A172 (cell line): ENCODE data around the gene MGP. TPM values are rescaled to one million over a fixed set of nuclear protein-coding genes. Genes with fewer than 3 reads are reported as not detected.

Experiments used
- DNase-seq: peaks from one replicate; pipeline ENCODE4 v3.0.0-alpha.2; 2015; ENCODE audit warnings: low spot score
- total RNA-seq: library from RNA; depleted of rRNA; stranded (reverse); fragments of >200 nt; shearing (Covaris generic); gene quantifications from 2 replicates; pipeline ENCODE4 v1.2.3, GENCODE V29; 2014

The MGP gene
- total RNA-seq, 1 experiment from 2014 or later, result 0.09 TPM

DNA sequence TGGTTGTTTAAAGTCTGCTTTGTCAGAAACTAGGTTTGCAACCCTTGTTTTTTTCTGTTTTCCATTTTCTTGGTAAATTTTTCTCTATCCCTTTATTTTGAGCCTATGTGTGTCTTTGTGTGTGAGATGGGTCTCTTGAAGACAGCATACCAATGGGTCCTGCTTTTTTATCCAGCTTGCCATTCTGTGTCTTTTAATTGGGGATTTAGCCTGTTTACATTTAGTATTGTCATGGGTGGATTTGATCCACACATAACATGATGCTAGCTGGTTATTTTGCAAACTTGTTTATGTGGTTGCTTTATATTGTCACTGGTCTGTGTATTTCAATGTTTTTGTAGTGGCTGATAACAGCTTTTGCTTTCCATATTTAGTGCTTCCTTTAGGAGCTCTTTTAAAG is 25.2 kb downstream of the MGP start:
- DNase-seq, result no peak

DNA sequence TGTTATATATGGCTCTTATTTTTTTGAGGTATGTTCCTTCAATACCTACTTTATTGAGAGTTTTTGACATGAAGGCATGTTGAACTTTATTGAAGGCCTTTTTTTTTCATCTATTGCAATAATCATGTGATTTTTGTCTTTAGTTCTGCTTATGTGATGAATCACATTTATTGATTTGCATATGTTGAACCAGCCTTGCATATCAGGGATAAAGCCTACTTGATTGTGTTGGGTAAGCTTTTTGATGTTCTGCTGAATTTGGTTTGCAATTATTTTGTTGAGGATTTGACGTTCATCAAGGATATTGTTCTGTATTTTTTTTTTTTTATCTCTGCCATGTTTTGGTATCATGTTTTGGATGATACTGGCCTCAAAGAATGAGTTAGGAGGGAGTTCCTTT is 27.1 kb downstream of the MGP start:
- no peak for DNase-seq

DNA sequence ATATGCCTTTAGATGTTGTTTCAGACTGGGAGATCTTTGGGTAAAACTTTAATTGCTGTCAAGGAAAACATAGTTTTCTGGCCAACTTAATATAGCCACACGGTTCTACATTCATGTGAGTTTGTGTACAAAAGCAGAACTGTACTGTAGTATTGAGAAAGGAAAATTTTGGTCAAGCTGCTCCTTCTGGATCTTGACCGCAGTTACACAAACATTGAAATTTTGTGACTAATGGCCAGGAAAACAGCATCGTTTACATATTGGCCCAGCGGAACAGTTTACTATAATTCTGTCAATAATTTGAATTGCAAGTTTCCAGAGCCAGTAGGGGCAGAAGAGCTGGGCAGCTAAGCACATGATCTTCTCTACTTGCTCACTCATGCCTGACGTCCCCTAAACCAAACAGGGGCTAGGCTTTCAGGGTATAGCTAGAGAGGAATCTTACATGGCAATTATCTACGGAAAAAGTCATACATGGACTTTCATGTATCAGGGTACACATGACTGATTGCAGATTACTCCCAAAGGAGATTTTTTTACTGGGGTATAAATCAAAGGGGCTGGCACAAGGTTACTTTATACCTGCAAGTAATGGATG is 31.0 kb downstream of the MGP start:
- no peak for DNase-seq

DNA sequence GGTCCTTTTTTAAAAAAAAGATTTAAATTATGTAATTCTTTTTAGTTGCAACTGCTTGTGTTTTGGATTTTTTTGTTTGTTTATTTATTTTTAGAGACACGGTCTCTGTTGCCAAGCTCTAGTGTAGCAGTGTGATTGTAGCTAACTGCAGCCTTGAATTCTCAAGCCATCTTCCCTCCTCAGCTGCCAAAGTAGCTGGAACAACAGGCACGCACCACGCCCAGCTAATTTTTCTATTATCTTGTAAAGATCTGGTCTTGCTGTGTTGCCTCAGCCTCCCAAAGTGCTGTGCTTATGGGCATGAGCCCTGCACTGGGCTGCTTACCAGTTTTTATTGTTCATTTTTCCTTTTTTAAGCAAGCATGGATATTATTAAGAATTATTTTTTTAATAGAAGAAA is 31.7 kb downstream of the MGP start:
- DNase-seq, result no peak

DNA sequence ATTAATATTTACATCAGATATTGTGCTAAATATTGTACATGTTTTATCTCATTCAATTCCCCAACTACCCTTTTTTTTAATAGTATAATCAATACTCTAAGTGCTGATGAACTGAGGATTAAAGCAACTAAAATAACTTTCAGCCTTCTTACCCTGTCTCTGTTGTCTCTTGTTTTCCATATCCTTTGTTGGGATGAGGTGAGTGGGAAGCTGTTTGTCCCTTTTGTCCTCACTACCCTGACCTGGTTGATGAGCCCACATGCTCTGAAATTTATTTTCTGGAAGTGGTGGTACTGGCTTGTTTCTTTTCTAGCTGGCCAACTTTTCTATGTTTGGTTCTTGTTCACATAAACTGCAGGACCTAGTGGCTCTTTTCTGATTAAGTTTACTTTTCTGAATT is 32.8 kb downstream of the MGP start:
- DNase-seq, result no peak

DNA sequence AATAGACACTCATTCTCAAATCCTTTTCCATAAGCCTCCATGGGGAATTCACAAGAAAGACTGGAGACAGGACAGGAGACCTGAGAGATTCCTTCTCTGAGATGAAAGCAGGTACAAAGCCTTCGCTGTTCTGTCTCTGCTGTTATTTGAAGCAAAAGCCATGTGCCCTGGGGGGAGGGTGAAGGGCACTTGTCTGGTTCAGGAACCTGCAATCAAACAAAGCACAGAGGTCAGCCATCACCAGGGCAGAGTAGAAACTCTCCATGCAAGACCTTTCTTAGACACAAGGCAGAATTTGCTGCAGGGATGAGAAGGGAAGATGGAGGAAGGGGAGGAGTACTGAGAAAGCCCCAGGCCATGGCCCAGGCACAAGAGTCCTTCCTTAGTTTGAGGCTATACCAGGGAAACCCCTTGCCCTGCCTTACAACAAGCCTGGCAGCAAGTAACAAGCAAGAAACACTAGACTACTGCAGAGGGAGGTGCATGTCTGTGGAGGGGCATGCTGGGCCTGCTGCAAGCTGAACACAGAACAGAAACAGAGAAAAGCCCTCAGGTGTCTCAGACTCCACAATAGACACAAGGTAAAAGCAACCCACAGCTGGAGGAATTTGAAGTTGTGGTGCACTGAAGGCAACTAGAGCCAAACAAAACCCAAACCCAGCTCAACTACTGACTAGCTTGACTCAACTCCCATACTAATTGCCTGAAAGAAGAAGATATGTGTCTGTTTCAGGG is 34.6 kb downstream of the MGP start:
- no peak for DNase-seq

DNA sequence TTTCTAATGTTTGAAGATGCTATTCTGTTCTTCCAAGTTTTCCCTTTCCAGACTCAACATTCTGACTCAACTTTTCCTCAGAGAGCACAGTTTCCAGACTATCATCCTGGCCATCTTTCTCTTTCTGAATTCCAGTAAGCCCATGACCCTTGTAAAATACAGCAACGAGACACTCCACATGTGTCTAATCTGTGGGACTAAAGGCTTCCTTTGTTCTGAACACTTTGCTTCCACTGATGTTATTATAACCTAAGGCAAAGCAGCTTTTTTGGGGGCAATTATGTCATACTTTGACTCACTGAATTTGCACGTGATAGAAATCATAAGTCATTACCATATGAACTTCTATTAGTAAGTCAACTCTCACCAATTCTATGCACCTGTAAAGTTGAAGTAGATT is 36.0 kb downstream of the MGP start:
- no peak for DNase-seq

DNA sequence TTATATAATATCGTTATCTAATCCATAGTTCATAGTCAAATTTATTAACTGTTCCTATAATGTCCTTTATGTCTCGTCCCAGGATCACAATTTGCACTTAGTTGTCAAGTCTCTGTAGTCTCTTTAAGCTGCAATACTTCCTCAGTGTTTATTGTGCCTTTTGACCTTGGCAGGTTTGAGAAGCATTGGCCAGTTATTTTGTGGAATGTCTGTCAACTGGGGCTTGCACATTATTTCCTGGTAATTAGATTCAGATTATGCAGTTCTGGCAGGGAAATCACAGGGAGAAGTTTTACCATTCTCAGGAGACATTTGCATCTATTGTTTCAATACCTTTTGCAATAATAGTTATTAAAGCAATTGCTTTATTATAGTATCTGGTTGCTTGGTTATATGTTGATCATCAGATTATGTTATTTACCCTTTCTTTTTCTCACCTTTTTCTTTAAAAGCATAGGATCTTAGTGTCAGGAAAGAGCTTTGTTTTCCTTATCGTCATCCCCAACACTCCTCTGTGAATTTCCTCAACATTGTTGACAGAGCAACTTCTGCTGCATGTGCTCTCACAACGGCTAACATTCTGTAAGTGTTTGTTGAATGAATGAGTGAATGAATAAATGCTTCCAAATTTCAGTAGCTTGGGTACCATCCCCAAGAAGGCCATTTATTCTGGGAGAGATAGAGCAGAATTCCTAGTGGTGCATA is 38.6 kb downstream of the MGP start:
- DNase-seq, result no peak

DNA sequence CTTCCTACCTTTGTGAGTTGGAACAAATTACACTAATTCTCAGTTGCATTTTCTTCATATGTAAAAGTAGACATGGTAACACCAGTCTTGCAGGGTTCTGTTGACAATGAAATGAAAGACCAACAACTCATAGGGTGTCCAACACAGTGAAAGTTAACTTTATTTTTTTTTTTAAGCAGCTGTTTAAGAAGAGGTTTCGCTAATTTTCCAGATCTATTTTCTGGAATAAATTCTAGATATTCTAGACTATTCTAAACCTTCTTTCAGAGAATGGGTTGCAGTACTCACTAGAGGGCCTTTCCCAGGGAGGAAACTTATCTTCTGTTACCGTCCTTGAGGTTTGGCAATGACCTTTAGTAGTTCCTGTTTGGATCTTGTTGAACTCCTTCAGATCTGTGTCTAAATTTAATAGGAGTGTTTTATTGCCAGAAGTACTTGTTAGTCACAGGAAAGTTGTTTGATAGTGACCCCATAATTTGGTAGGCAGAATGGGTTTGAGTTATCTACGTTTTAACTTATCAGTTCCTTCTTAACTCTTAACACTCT is 39.5 kb downstream of the MGP start:
- DNase-seq, result no peak

DNA sequence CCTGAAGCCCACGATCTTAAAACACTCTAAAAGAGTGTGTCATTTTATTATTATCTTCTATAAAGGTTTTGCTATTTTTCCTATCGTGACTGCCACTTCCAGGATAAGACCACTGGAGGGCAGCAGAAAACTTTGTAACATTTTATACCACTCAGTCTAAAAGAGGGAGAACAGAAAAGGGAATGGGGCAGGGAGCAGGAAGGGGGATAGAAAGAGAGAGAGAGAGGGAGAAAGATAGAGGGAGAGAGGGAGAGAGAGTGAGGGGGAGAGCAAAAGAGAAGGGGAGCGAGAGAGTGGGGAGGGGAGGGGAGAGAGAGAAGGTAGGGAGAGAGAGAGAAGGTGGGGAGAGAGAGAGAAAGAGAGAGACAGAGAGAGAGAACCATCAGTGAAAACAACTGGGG is 40.3 kb downstream of the MGP start:
- DNase-seq, result peak; percentile 44

DNA sequence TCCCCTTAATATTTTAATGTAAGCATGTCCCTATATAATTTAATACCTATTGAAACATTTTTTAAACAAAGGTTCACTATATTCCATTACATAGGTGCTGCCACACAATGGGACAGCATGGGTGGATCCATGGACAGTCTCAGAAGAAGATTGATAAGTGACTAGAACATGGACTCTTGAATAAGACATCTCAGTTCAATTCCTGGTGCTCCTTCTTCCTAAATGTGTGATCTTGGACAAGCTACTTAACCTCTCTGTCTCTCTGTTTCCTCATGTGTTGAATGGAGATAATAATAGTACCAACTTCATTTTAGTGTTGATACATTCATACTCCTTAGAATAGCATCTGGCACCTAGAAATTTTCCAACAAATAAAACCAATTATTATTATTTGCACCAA is 41.3 kb downstream of the MGP start:
- no peak for DNase-seq

DNA sequence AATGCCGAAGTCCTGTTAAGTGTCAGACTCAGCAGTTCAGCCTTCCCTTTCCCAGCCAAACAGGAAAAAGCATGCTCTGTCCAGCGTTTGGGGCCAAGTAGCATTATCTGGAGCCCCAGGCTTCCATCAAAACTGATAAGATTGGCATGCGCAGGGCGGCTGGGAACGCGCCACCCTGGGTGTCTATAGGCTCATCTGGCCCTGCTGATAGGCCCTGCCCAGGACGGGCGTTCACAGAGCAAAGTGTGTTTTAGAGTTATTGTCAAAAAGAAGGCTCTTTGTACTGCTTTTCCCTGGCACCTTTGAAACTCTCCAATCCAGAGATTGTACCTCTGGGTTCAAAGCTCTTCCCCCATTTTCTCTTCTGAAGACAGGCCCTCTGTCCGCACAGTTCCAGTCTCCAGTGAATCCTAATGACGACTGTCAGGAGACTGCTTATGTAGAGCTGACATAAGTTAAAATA is 42.2 kb downstream of the MGP start, which contains the start of gene ART4:
ART4 (minus strand) TSS at position 102 of the 463 bp plus-strand sequence. CDS start 413 bp downstream, outside the sequence.
- DNase-seq, result no peak

DNA sequence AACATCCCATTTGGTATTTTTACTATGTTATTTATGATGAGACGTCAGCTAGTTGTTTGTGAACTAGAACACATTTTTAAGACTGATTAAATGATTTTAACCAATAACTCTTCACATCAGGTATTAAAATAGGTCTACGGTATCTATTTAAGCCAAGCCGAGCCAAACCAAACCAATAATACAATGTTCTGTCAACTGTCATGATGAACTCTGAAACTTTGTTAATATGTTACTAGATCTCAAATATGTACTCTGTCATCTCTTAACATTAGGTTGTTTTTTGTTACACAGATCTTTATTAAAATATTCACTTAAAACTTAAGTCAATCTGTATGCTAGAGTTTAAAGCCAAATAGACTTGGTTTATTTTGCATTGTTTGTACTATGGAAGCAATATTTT is 43.3 kb downstream of the MGP start:
- no peak for DNase-seq

DNA sequence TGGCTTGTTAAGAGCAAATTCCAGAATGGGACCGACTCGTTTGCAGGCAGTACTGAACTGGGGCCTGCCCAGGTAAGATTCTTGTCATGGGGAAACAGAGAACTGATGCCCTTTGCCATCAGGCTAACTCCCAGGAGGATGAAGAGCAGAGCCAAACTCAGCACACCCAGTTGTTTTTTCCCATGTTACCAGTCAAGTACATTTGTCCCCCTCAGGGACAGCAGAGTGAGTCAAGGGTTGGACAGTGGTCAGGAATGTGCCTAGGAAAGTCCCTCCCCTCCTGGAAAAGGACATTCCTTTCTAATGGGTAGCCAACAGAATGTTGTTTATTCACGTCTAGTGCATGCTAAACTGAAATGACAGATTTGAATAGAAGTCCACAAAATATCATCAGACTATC is 43.9 kb downstream of the MGP start:
- DNase-seq, result peak; percentile 73

DNA sequence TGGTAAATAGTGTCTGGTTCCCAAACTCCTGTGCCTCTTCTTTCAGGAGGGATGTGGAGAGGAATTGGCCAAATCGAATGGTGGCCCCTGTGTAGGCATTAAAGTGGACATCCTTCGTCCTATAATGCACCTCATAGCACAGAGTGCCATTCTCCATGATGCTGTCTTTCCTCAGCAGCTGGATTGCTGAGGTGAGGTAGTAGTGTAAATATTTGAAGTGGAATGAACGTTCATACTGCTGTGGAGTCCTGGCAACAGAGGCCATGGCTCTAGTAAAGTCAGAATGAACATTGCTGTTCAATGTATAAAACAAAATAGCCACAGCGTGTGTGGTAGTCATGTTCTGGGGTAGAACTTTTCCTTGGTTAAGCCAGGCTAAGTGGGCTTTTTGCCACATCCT is 45.0 kb downstream of the MGP start:
- no peak for DNase-seq

DNA sequence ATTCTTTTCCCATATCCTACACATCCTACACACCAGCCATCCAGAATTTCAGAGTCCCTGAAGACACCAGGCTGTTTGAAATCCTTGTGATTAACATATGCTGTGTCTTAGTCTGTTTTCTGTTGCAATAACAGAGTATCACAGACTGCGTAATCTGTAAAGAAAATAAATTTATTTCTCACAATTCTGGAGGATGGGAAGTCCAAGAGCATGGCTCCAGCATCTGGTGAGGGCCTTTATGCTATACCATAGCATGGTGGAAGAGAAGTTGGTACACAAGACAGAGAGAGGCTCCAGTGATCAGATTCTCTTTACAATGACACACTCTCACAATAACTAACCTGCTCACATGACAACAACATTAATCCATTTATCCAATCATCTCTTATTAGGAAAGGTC is 46.4 kb downstream of the MGP start:
- DNase-seq, result no peak

DNA sequence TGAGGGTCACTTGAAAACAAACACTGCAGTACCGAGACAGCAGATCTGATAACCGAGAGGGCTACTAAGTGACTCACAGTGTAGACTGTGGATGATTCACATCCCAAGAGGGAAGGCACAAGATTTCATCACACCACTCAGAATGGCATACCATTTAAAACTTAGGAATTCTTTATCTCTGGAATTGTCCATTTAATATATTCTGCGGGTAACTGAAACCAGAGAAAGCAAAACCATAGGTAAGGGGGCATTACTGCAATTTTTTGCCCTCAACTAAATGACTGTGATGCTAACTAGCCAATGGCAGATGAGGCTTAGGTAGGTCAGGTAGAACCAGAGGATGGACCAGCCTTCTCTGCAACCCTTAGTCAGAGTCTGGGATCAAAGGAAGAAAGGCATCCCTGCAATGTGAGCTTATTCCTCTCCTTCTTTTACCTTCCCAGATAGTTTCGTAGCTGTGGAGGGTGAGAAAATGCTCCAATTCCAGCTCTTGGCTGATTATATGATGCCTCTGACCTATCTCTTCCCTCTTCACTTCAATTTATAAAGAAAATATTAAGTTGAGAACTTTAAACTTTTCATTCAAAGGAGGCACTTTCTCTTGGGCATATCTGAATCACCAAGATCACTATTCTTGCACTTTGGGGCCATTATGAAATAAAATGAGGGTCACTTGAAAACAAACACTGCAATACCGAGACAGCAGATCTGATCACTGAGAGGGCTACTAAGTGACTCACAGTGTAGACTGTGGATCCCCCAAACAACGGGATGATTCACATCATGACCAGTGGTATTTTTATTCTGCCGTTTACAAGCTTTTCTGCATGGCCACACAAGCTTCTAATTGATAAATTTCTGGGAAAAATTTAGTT is 49.1 kb downstream of the MGP start:
- DNase-seq, result peak; percentile 80

DNA sequence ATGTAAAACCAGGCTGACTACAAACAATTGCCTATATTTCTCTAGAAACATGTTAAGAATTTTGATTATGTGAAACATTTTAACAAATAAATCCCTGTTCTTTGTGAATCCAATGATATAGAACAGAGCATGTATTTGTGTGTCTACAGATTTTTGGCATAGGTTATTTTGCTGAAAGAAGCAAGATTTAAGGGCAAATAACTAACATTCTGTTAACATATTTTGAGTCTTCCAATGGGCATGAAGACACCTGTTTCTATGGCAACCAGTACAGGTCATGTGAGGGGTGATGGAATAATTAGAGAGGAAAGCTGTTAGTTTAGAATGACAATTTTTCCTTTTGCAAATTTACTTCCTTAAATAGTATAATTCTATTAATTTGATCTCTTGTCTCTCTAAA is 51.1 kb downstream of the MGP start:
- no peak for DNase-seq

DNA sequence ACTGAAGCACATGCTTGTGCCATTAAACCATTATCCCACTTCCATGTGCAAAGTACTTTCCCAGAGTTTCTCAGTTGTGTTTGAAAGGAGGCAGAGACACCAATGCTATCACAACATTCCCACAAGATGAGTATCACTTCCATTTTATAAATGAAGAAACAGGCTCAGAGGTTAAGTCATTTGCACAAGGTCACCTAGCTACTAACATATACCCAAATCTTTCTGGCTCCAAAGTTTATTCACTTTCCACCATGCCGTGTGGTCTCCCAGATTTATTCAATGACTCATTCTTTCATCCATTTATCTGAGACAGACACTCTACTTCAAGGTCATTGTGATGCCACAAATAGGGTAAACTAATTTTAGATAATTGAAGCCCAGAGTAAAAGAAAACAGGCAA is 51.7 kb downstream of the MGP start:
- peak; percentile 46 for DNase-seq

DNA sequence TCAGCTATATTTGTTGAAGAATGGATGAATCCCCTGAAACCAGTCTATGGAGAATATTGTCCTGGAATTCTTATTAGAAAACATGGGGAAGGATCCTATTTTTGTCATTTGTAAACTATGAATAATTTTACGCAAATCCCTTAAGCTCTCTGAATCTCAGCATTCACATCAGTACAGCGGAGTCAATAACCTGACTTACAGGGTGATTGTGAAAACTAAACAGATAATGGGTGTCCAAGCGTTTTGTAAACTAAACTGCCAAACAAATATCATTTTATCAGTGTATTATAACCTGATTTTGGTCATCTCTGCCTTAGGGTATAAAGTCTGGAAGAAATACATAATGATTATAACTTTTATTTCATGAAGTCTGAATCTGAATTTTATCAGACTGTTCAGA is 52.3 kb downstream of the MGP start:
- no peak for DNase-seq
